IMR-90 (cell line): ENCODE data around the gene NFKBIE. TPM values are rescaled to one million over a fixed set of nuclear protein-coding genes. Genes with fewer than 3 reads are reported as not detected.

Experiments used
- ATAC-seq: fragments of 200-7000 bp; cut with Tn5 transposase; 2 replicates; pipeline ENCODE4 v1.9.1; 2020; ENCODE audit warnings: low read depth, mild to moderate bottlenecking, moderate library complexity
- BruUV-seq: library from RNA; stranded (reverse); fragments of 400-500 nt; replicated peaks from 2 replicates; lab custom pipeline; 2021; lab: Mats Ljungman, UMichigan
- CTCF ChIA-PET: fragments of 300-600 bp; formaldehyde crosslinking; extraction: SDS; loops from one replicate; lab custom pipeline; 2021; ENCODE audit warnings: antibody characterized with exemption; lab: Yijun Ruan, JAX
- POLR2A ChIA-PET: fragments of 300-600 bp; sonication (Branson Sonifier 250); formaldehyde crosslinking; loops from one replicate; lab custom pipeline; 2022; ENCODE audit warnings: antibody characterized with exemption; ENCODE audit not compliant: unreplicated experiment; lab: Charles Lee
- DNase-seq: peaks from one replicate; pipeline ENCODE4 v3.0.0; 2013
- H2AFZ ChIP-seq: replicated peaks from 2 replicates; pipeline ENCODE3; 2013; ENCODE audit warnings: low read length, mild to moderate bottlenecking; ENCODE audit not compliant: poor library complexity
- H2AK5ac ChIP-seq: 2 replicates; pipeline ENCODE4 v1.6.1; 2013; ENCODE audit warnings: low read depth, low read length, inconsistent platforms
- H2AK9ac ChIP-seq: replicated peaks from 2 replicates; pipeline ENCODE3; 2013; ENCODE audit warnings: mild to moderate bottlenecking, low read depth, low read length, moderate library complexity; ENCODE audit not compliant: poor library complexity
- H2BK120ac ChIP-seq: 2 replicates; pipeline ENCODE4 v1.6.1; 2013; ENCODE audit warnings: low read depth, low read length, inconsistent platforms
- H2BK15ac ChIP-seq: 3 replicates; pipeline ENCODE4 v1.6.1; 2013; ENCODE audit warnings: low read depth, low read length, inconsistent platforms
- H2BK20ac ChIP-seq: 2 replicates; pipeline ENCODE4 v1.6.1; 2013; ENCODE audit warnings: low read depth, mild to moderate bottlenecking, inconsistent platforms, low read length, moderate library complexity
- H2BK5ac ChIP-seq: 2 replicates; pipeline ENCODE4 v1.6.1; 2013; ENCODE audit warnings: mild to moderate bottlenecking, low read depth, low read length, inconsistent platforms; ENCODE audit not compliant: poor library complexity, severe bottlenecking
- H3K14ac ChIP-seq: replicated peaks from 2 replicates; pipeline ENCODE4 v1.6.1; 2013; ENCODE audit warnings: low read depth, low read length, inconsistent platforms
- H3K18ac ChIP-seq: 2 replicates; pipeline ENCODE4 v1.6.1; 2013; ENCODE audit warnings: low read depth, low read length, control low read depth
- H3K23ac ChIP-seq: 2 replicates; pipeline ENCODE4 v1.6.1; 2013; ENCODE audit warnings: low read depth, low read length, inconsistent platforms
- H3K27ac ChIP-seq: 2 replicates; pipeline ENCODE4 v1.5.1; 2013; ENCODE audit warnings: mild to moderate bottlenecking, control low read depth, low read length; ENCODE audit not compliant: insufficient read depth
- H3K27me3 ChIP-seq: 2 replicates; pipeline ENCODE4 v1.6.1; 2013; ENCODE audit warnings: low read length; ENCODE audit not compliant: control insufficient read depth, insufficient read depth
- H3K36me3 ChIP-seq: 2 replicates; pipeline ENCODE4 v1.6.1; 2013; ENCODE audit warnings: low read length, mixed read lengths; ENCODE audit not compliant: control insufficient read depth, insufficient read depth
- H3K4ac ChIP-seq: 2 replicates; pipeline ENCODE4 v1.6.1; 2013; ENCODE audit warnings: low read depth, low read length, inconsistent platforms
- H3K4me1 ChIP-seq: 2 replicates; pipeline ENCODE4 v1.6.1; 2013; ENCODE audit warnings: low read length, mixed read lengths; ENCODE audit not compliant: control insufficient read depth, insufficient read depth
- H3K4me2 ChIP-seq: 2 replicates; pipeline ENCODE4 v1.6.1; 2013; ENCODE audit warnings: low read depth, mild to moderate bottlenecking, control low read depth, low read length, moderate library complexity
- H3K4me3 ChIP-seq: 2 replicates; pipeline ENCODE4 v1.5.1; 2013; ENCODE audit warnings: low read depth, mild to moderate bottlenecking, control low read depth, low read length, moderate library complexity; ENCODE audit not compliant: insufficient read depth
- H3K56ac ChIP-seq: 2 replicates; pipeline ENCODE4 v1.6.1; 2013; ENCODE audit warnings: low read length, inconsistent platforms; ENCODE audit not compliant: insufficient read depth; ENCODE audit errors: extremely low read depth
- H3K79me1 ChIP-seq, 2 experiments: 2 replicates each; pipeline ENCODE4 v1.6.1; 2013; ENCODE audit warnings: low read length in 2 of 2, inconsistent platforms in 1 of 2, low read depth in 1 of 2
- H3K9ac ChIP-seq: 2 replicates; pipeline ENCODE4 v1.6.1; 2013; ENCODE audit warnings: low read depth, low read length, control low read depth
- H3K9me1 ChIP-seq: 2 replicates; pipeline ENCODE4 v1.6.1; 2013; ENCODE audit warnings: low read length, inconsistent platforms; ENCODE audit not compliant: insufficient read depth
- H3K9me3 ChIP-seq: 2 replicates; pipeline ENCODE4 v1.6.1; 2013; ENCODE audit warnings: low read length; ENCODE audit not compliant: control insufficient read depth, insufficient read depth
- H4K20me1 ChIP-seq: 2 replicates; pipeline ENCODE4 v1.6.1; 2013; ENCODE audit warnings: low read length, inconsistent platforms; ENCODE audit not compliant: insufficient read depth
- H4K5ac ChIP-seq: 2 replicates; pipeline ENCODE4 v1.6.1; 2013; ENCODE audit warnings: mild to moderate bottlenecking, low read depth, low read length, control low read depth
- H4K8ac ChIP-seq, 2 experiments: 2 replicates each; pipeline ENCODE4 v1.6.1; 2013; ENCODE audit warnings: low read depth in 2 of 2, low read length in 2 of 2, control low read depth in 1 of 2, inconsistent platforms in 1 of 2
- H4K91ac ChIP-seq: 2 replicates; pipeline ENCODE4 v1.6.1; 2013; ENCODE audit warnings: low read depth, low read length, inconsistent platforms; ENCODE audit not compliant: insufficient read depth
- MAZ ChIP-seq: IDR thresholded peaks from 2 replicates; pipeline ENCODE4 v1.6.1; 2012; ENCODE audit warnings: low read depth, mild to moderate bottlenecking, low read length, improper control_type of control experiment, moderate library complexity, borderline replicate concordance
- RAD21 ChIP-seq: IDR thresholded peaks from 2 replicates; pipeline ENCODE4 v1.6.1; 2012; ENCODE audit warnings: low read length, improper control_type of control experiment
- RFX5 ChIP-seq: IDR thresholded peaks from 2 replicates; pipeline ENCODE4 v1.8.0; 2012; ENCODE audit warnings: low read depth, mild to moderate bottlenecking, low read length, moderate library complexity
- SMC3 ChIP-seq: fragments of 150-350 bp; IDR thresholded peaks from 2 replicates; pipeline ENCODE4 v1.6.1; 2016; ENCODE audit warnings: low read depth, mild to moderate bottlenecking, antibody characterized with exemption, low read length, moderate library complexity
- WGBS, 2 experiments: methylation state at CpG; one replicate each; pipeline versions ENCODE4 v1.1.5 to v1.1.7; 2013; ENCODE audit warnings: missing lambda C conversion rate in 2 of 2; ENCODE audit not compliant: insufficient read length in 1 of 2; ENCODE audit errors: extremely low coverage in 2 of 2; 5-methylcytosine and 5-hydroxymethylcytosine counted together
- dilution Hi-C: fragments of 300-500 bp; cut with HindIII; formaldehyde crosslinking; loops from one replicate; pipeline ENCODE4 v1.14.3; 2018; ENCODE audit warnings: low sequenced_read_pairs; ENCODE audit not compliant: unreplicated experiment
- in situ Hi-C: fragments of 300-500 bp; cut with MboI; formaldehyde crosslinking; loops from 3 replicates; pipeline ENCODE4 v1.14.3; 2019; ENCODE audit warnings: low sequenced_read_pairs, inconsistent platforms, mixed read lengths
- intact Hi-C: fragments of 100-400 bp; cut with micrococcal nuclease; formaldehyde crosslinking; loops from 2 replicates; pipeline ENCODE4 v1.10.0; 2022
- polyA plus RNA-seq, 3 experiments: library from polyadenylated mRNA; depleted of rRNA; stranded (reverse); fragments of >200 nt; gene quantifications; 2 replicates each; pipeline ENCODE4 v1.2.3, GENCODE V29; 2012; ENCODE audit warnings: low replicate concordance in 1 of 3
- total RNA-seq: library from RNA; depleted of rRNA; stranded (reverse); fragments of >200 nt; gene quantifications from 2 replicates; pipeline ENCODE4 v1.2.3, GENCODE V29; 2012

Gene NFKBIE
- total and polyA plus RNA-seq, 2 of the 4 experiments (the other 2 are of a cell fraction), result 7.9 to 13.0 TPM

GRCh38 chr6:44298864-44299263 is 33.5 kb upstream of the NFKBIE start:
- Histone ChIP-seq H3K4me2 (no peak overlapping the region), H3K79me1 (no peaks in the 10 kb centered on the region), H4K5ac (no peak overlapping the region), H3K9me1 (no peaks in the 10 kb centered on the region; the same call in 1 of the 2 replicates), H3K14ac (no peak overlapping the region), H3K27ac (no peak overlapping the region), H2BK5ac (no peak overlapping the region), H3K23ac (no peak overlapping the region), H3K4ac (no peak overlapping the region), H4K91ac (no peak overlapping the region), H3K9me3 (no peaks in the 10 kb centered on the region), H3K27me3 (peaks cover 27% of the 10 kb centered on the region), H2BK20ac (no peak overlapping the region), H2AK5ac (no peak overlapping the region), H2AK9ac (no peak overlapping the region), H4K8ac (no peak overlapping the region), H3K56ac (no peak overlapping the region), H2AFZ (no peak overlapping the region), H4K20me1 (no peaks in the 10 kb centered on the region), H3K36me3 (peaks cover 31% of the 10 kb centered on the region), H2BK120ac (no peak overlapping the region), H2BK15ac (no peak overlapping the region), H3K4me3 (no peak overlapping the region), H3K4me1 (no peaks in the 10 kb centered on the region), H3K18ac (no peak overlapping the region), H3K9ac (no peak overlapping the region)
- intact Hi-C loops (no loop called here), dilution Hi-C loops (no loop called here), in situ Hi-C loops (no loop called here)
- CTCF ChIA-PET, result interaction anchor here (1.0 kb wide), 1 partner anchor 30 kb away, joined by 4 read pairs; no protein-coding TSS in a partner anchor
- ATAC-seq (no peak), DNase-seq (no peak)
- no TSS peak for BruUV-seq
- TF ChIP-seq RFX5 (no peak), SMC3 (no peak), MAZ (no peak), RAD21 (no peak)
- WGBS, 2 experiments, result 100% methylated on average over 1 of the region's 3 CpGs; no CpG with 5 or more reads in 1 of the 2 experiments
- POLR2A ChIA-PET, result no interaction called here
